Spleen (tissue), 13 donors: ENCODE data around the gene LAMTOR2. TPM values are rescaled to one million over a fixed set of nuclear protein-coding genes. Genes with fewer than 3 reads are reported as not detected.

Source experiments
- DNase-seq: peaks from one replicate; pipeline ENCODE4 v3.0.0-alpha.2; 2020
- H3K27ac ChIP-seq, 8 donors: fragments of 200-600 bp; sonication (generic) in 7 of 8; 1 replicate in 4 of 8; 2 replicates in 4 of 8; pipeline versions ENCODE4 v1.5.0 to v1.8.0; 2016 to 2021; ENCODE audit warnings: inconsistent platforms in 4 of 8, mild to moderate bottlenecking in 4 of 8, moderate library complexity in 1 of 8
- H3K27me3 ChIP-seq, 7 donors: fragments of 200-600 bp; sonication (generic) in 6 of 7; replicated peaks in 1 of 7; 1 replicate in 4 of 7; 2 replicates in 3 of 7; pipeline versions ENCODE4 v1.5.0 to v1.8.0; 2016 to 2021; ENCODE audit warnings: inconsistent platforms in 3 of 7, mild to moderate bottlenecking in 1 of 7
- H3K36me3 ChIP-seq, 6 donors: fragments of 200-600 bp; sonication (generic) in 5 of 6; 1 replicate in 4 of 6; 2 replicates in 2 of 6; pipeline versions ENCODE4 v1.5.0 to v1.8.0; 2016 to 2021; ENCODE audit warnings: inconsistent platforms in 2 of 6
- H3K4me1 ChIP-seq, 6 donors: fragments of 200-600 bp; sonication (generic) in 5 of 6; 1 replicate in 3 of 6; 2 replicates in 3 of 6; pipeline versions ENCODE4 v1.5.0 to v1.8.0; 2016 to 2021; ENCODE audit warnings: inconsistent platforms in 3 of 6
- H3K4me3 ChIP-seq, 8 donors: fragments of 200-600 bp; sonication (generic) in 7 of 8; 1 replicate in 4 of 8; 2 replicates in 4 of 8; pipeline versions ENCODE4 v1.5.0 to v1.8.0; 2016 to 2021; ENCODE audit warnings: inconsistent platforms in 4 of 8, mild to moderate bottlenecking in 4 of 8, moderate library complexity in 2 of 8
- H3K9me3 ChIP-seq, 8 donors: fragments of 200-600 bp; sonication (generic) in 7 of 8; 1 replicate in 4 of 8; 2 replicates in 4 of 8; pipeline versions ENCODE4 v1.5.0 to v1.8.0; 2016 to 2021; ENCODE audit warnings: inconsistent platforms in 4 of 8
- CTCF ChIP-seq, 11 experiments: fragments of 200-600 bp in 7 of 11; fragments of 450-650 bp in 4 of 11; sonication (generic) in 4 of 11; IDR thresholded peaks in 8 of 11; conservative IDR thresholded peaks in 3 of 11; 1 replicate in 7 of 11; 2 replicates in 4 of 11; pipeline versions ENCODE4 v1.4.0 to v1.8.0; 2016 to 2021; ENCODE audit warnings: antibody characterized with exemption in 11 of 11, inconsistent platforms in 4 of 11, mild to moderate bottlenecking in 1 of 11
- POLR2A ChIP-seq, 3 donors: fragments of 450-650 bp; IDR thresholded peaks; one replicate each; pipeline ENCODE4 v1.5.1; 2017; ENCODE audit warnings: antibody characterized with exemption in 3 of 3, mild to moderate bottlenecking in 1 of 3
- POLR2AphosphoS5 ChIP-seq, 3 donors: sonication (generic); formaldehyde crosslinking; IDR thresholded peaks; one replicate each; pipeline ENCODE4 v1.5.1; 2017; ENCODE audit warnings: antibody characterized with exemption in 3 of 3
- WGBS, 5 donors: extraction: QIAGEN DNeasy Blood & Tissue Kit in 3 of 5; methylation state at CpG; one replicate each; pipeline versions ENCODE4 v1.1.5 to v1.1.7; 2013 to 2018; 5-methylcytosine and 5-hydroxymethylcytosine counted together
- intact Hi-C: fragments of 100-400 bp; cut with DNase I; formaldehyde crosslinking; loops from one replicate; pipeline ENCODE4 v1.15.0; 2023; ENCODE audit warnings: low total_unique reads
- long read RNA-seq, 2 donors: transcript quantifications; one replicate each; lab custom pipeline, GENCODE V29; 2026
- polyA plus RNA-seq, 3 donors: library from polyadenylated mRNA; stranded (reverse); fragments of 200-250 nt; gene quantifications; one replicate each; pipeline ENCODE4 v1.2.1, GENCODE V29; 2013
- total RNA-seq, 7 donors: library from RNA; depleted of rRNA in 3 of 7; stranded (reverse); fragments of >200 nt in 3 of 7; fragmentation: NEBNext Ultra II Directional in 4 of 7; extraction: Animal tissue kit (Norgen Biotek cat#: 25700) in 4 of 7; gene quantifications; one replicate each; pipeline versions ENCODE4 v1.1.0 to v1.2.1, GENCODE V29; 2016 to 2021
- donor health status: healthy with polysubstance abuse.
- donor health status: DM: no; HTN: no; CAD: no; lungs with moderate emphysema.
- donor health status: DM: no; HTN: no; CAD: no.
- donor health status: Bipolar disorder and iron deficiency.
- donor health status: healthy.
- donor health status: DM: no; HTN: no; CAD: no.
- donor health status: DM: yes; HTN: yes; CAD: no.

Gene LAMTOR2
- total RNA-seq: 10 to 100 TPM; 29.5 to 53.3 (median 42.3) TPM
- 100 to 1,000 TPM in 2 of 3 donors, 10 to 100 TPM in 1; 80.0 to 121 (median 107) TPM for polyA plus RNA-seq
- long read RNA-seq, donor 1, transcript LAMTOR2-205 (3 exons, 623 nt): minor isoform, 8 of 70 reads
- long read RNA-seq, donor 1, transcript LAMTOR2-203 (4 exons, 655 nt): major isoform, 57 of 70 reads
- long read RNA-seq, donor 1, partial matches to known transcripts: 0 of 70 reads
- long read RNA-seq, donor 1, other reads (novel, unspliced or antisense): 0 of 70 reads
- long read RNA-seq, donor 2, transcript LAMTOR2-203 (4 exons, 655 nt): major isoform, 46 of 76 reads
- long read RNA-seq, donor 2, transcript LAMTOR2-205 (3 exons, 623 nt): minor isoform, 7 of 76 reads
- long read RNA-seq, donor 2, partial matches to known transcripts: 22 of 76 reads
- long read RNA-seq, donor 2, other reads (novel, unspliced or antisense): 0 of 76 reads

GRCh38 chr1:156054500-156055280 lies at the start of gene LAMTOR2:
TSS of gene LAMTOR2 (plus strand) at chr1:156054782. CDS start at chr1:156054890, 108 bp downstream.
- peak in 1 of 11 experiments; percentile 11 for TF ChIP-seq CTCF (IDR thresholded peaks at IDR 0.05 in 8 of 11, conservative IDR thresholded peaks at IDR 0.05 in 3 of 11)
- TF ChIP-seq POLR2A (IDR thresholded peaks at IDR 0.05): peak in 2 of 3 donors; percentile 41 to 42
- TF ChIP-seq POLR2AphosphoS5 (IDR thresholded peaks at IDR 0.05): peak; percentile 92 to 94 (median 93)
- WGBS, 5 donors: 0 to 1% (median 0%) methylated on average over 37 to 53 of the region's 53 CpGs
- intact Hi-C loops: no loop called here

DNA sequence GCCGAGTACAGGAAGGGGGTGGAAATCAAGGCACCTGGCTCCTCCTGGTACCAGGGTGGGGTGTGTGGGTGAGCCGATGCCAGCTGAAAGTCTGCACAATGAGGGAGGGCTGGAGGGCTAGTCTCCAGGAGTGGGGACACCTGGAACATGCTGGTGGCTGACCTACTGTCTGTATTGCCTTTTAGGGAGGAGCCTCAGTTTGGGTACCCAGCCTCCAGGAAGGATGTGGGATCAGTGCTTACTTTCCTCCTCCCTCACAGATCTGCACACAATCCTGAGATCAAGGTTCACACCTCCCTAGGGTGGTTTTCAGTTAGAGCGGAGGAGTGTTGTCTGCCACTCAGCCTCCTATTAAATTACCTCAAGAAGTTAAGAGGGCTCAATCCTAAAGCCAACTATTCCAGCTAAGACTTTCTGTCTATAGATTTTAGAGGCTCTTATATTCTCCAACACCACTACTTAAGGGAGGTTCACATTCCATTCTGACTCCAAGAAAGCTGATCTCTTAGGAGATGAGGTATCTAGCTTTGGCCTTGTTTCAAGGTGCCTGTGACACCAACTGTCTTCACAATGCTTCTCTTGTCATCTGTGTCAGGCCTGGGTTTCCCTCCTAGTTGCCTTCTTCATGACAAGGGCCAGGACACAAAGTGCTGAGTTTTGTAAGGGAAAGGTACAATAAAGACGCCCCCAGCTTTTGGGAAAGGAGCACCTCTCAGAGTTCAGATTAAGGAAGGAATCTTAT lies 49.6 kb upstream of the LAMTOR2 start:
- peak overlapping the region in 3 of 8 donors; percentile 4 to 51 (median 11) for H3K27ac ChIP-seq
- H3K27me3 ChIP-seq: no peaks in the 10 kb centered on the region
- peak; percentile 44 for DNase-seq
- 52 to 63% (median 61%) methylated on average over 4 of the region's 4 CpGs for WGBS, 5 donors
- intact Hi-C loops: no loop called here
- peaks cover 0 to 11% (median 0%) of the 10 kb centered on the region in 6 donors for H3K4me1 ChIP-seq
- no peak for TF ChIP-seq CTCF (IDR thresholded peaks at IDR 0.05 in 8 of 11, conservative IDR thresholded peaks at IDR 0.05 in 3 of 11)
- TF ChIP-seq POLR2AphosphoS5 (IDR thresholded peaks at IDR 0.05): no peak
- TF ChIP-seq POLR2A (IDR thresholded peaks at IDR 0.05): no peak
- no peaks in the 10 kb centered on the region for H3K9me3 ChIP-seq
- no peak overlapping the region for H3K4me3 ChIP-seq
- H3K36me3 ChIP-seq: peaks cover 3 to 41% (median 32%) of the 10 kb centered on the region in 6 donors

More at GRCh38 chr1:156054500-156055280, at the start of gene LAMTOR2:
- Histone ChIP-seq H3K4me1 (peaks cover 14 to 60% (median 30%) of the 10 kb centered on the region in 6 donors), H3K9me3 (no peaks in the 10 kb centered on the region), H3K36me3 (peaks cover 0 to 52% (median 12%) of the 10 kb centered on the region in 6 donors), H3K4me3 (peak within 1 kb of the TSS; percentile 82 to 100 (median 94)), H3K27ac (peak within 1 kb of the TSS; percentile 87 to 96 (median 93)), H3K27me3 (no peaks in the 10 kb centered on the region)
- DNase-seq: peak; percentile 99

DNA sequence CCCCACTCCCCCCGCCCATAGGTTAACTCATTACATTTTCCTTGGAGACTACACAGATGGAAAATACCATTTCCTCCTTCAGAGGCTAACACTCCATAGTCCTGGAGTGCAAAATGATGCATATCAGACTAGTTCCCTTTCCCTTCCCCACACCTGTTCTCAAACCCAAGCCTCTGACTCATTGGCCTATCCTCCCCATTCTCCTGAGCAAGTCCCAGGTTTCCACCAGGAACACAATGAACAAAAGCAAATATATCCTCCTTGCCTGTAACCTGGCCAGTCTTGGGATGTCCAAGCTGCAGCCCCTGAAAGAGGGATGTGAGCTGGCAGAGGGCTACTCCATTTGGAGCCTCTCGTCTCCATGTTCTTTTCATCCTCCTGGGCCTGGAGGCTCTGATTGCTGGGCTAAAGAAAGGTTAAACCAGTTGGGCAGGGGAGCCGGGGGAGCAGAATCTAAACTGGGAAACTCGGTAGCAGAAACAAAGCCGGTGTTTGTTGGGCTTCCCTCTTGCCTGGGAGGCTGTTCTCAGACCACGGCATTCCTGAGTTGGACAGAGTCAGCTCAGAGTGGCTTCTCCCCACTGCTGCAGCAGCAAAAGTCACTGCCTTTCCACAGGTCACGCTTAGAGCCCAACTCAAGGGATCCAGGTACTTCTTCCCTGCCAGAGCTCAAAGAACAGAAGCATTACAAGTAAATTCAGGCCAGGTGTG lies 47.8 kb upstream of the LAMTOR2 start:
- WGBS, 5 donors: 84 to 92% (median 88%) methylated on average over 7 of the region's 7 CpGs
- Histone ChIP-seq H3K4me3 (no peak overlapping the region), H3K9me3 (no peaks in the 10 kb centered on the region), H3K4me1 (peaks cover 0 to 13% (median 0%) of the 10 kb centered on the region in 6 donors), H3K27me3 (no peaks in the 10 kb centered on the region), H3K27ac (no peak overlapping the region), H3K36me3 (peaks cover 7 to 59% (median 51%) of the 10 kb centered on the region in 6 donors)
- intact Hi-C loops: no loop called here
- peak; percentile 40 for DNase-seq
- TF ChIP-seq POLR2A (IDR thresholded peaks at IDR 0.05) (no peak), POLR2AphosphoS5 (IDR thresholded peaks at IDR 0.05) (no peak)
